GM10248 (cell line): ENCODE results near the gene HBA1.
"Not testable (repeated sequence)": the region's sequence is repeated elsewhere in the genome, so short reads cannot be mapped to it uniquely, and the experiment has no call there.

Experiments
- CTCF ChIA-PET: fragments of 300-600 bp; sonication (Branson Sonifier 250); formaldehyde crosslinking; extraction: SDS; loops from one replicate; lab custom pipeline; 2021; ENCODE audit warnings: antibody characterized with exemption; lab: Yijun Ruan, JAX
- POLR2A ChIA-PET: fragments of 350-650 bp; sonication (Branson Sonifier 250); formaldehyde crosslinking; extraction: SDS; loops from one replicate; lab custom pipeline; 2020; ENCODE audit warnings: antibody characterized with exemption; lab: Yijun Ruan, JAX
- DNase-seq: peaks from one replicate; pipeline ENCODE4 v3.0.0; 2012; ENCODE audit errors: extremely low spot score
- TF ChIP-seq, protein P1 (sequence below): IDR thresholded peaks from 2 replicates; pipeline ENCODE4 v1.5.1; 2012; ENCODE audit warnings: mild to moderate bottlenecking, low read depth; ENCODE audit errors: extremely low read depth, missing control alignments, control extremely low read depth

The HBA1 gene

DNA sequence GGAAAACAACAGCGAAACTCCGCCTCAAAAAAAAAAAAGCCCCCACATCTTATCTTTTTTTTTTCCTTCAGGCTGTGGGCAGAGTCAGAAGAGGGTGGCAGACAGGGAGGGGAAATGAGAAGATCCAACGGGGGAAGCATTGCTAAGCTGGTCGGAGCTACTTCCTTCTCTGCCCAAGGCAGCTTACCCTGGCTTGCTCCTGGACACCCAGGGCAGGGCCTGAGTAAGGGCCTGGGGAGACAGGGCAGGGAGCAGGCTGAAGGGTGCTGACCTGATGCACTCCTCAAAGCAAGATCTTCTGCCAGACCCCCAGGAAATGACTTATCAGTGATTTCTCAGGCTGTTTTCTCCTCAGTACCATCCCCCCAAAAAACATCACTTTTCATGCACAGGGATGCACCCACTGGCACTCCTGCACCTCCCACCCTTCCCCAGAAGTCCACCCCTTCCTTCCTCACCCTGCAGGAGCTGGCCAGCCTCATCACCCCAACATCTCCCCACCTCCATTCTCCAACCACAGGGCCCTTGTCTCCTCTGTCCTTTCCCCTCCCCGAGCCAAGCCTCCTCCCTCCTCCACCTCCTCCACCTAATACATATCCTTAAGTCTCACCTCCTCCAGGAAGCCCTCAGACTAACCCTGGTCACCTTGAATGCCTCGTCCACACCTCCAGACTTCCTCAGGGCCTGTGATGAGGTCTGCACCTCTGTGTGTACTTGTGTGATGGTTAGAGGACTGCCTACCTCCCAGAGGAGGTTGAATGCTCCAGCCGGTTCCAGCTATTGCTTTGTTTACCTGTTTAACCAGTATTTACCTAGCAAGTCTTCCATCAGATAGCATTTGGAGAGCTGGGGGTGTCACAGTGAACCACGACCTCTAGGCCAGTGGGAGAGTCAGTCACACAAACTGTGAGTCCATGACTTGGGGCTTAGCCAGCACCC is 1.2 kb upstream of the HBA1 start:
- TF ChIP-seq, protein P1, sequence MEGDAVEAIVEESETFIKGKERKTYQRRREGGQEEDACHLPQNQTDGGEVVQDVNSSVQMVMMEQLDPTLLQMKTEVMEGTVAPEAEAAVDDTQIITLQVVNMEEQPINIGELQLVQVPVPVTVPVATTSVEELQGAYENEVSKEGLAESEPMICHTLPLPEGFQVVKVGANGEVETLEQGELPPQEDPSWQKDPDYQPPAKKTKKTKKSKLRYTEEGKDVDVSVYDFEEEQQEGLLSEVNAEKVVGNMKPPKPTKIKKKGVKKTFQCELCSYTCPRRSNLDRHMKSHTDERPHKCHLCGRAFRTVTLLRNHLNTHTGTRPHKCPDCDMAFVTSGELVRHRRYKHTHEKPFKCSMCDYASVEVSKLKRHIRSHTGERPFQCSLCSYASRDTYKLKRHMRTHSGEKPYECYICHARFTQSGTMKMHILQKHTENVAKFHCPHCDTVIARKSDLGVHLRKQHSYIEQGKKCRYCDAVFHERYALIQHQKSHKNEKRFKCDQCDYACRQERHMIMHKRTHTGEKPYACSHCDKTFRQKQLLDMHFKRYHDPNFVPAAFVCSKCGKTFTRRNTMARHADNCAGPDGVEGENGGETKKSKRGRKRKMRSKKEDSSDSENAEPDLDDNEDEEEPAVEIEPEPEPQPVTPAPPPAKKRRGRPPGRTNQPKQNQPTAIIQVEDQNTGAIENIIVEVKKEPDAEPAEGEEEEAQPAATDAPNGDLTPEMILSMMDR, result no peak
- ChIA-PET CTCF (interaction anchor here (1.2 kb wide), 1 partner anchor 58 kb away, joined by 3 read pairs; no protein-coding TSS in a partner anchor), POLR2A (interaction anchor here (0.6 kb wide), 1 partner anchor 64 kb away, joined by 3 read pairs; no protein-coding TSS in a partner anchor)
- DNase-seq, result no peak

DNA sequence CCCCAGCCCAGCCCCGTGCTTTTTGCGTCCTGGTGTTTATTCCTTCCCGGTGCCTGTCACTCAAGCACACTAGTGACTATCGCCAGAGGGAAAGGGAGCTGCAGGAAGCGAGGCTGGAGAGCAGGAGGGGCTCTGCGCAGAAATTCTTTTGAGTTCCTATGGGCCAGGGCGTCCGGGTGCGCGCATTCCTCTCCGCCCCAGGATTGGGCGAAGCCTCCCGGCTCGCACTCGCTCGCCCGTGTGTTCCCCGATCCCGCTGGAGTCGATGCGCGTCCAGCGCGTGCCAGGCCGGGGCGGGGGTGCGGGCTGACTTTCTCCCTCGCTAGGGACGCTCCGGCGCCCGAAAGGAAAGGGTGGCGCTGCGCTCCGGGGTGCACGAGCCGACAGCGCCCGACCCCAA is 474 bp upstream of the HBA1 start:
- CTCF ChIA-PET, POLR2A ChIA-PET, DNase-seq: not testable (repeated sequence)

DNA sequence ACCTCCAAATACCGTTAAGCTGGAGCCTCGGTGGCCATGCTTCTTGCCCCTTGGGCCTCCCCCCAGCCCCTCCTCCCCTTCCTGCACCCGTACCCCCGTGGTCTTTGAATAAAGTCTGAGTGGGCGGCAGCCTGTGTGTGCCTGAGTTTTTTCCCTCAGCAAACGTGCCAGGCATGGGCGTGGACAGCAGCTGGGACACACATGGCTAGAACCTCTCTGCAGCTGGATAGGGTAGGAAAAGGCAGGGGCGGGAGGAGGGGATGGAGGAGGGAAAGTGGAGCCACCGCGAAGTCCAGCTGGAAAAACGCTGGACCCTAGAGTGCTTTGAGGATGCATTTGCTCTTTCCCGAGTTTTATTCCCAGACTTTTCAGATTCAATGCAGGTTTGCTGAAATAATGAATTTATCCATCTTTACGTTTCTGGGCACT is 928 bp downstream of the HBA1 start:
- TF ChIP-seq, protein P1, result no peak
- ChIA-PET POLR2A (no interaction called here), CTCF (interaction anchor here (1.1 to 1.3 kb wide), 2 partner anchors 9 to 71 kb away, joined by 4 to 8 read pairs; no protein-coding TSS in a partner anchor)
- DNase-seq, result no peak

DNA sequence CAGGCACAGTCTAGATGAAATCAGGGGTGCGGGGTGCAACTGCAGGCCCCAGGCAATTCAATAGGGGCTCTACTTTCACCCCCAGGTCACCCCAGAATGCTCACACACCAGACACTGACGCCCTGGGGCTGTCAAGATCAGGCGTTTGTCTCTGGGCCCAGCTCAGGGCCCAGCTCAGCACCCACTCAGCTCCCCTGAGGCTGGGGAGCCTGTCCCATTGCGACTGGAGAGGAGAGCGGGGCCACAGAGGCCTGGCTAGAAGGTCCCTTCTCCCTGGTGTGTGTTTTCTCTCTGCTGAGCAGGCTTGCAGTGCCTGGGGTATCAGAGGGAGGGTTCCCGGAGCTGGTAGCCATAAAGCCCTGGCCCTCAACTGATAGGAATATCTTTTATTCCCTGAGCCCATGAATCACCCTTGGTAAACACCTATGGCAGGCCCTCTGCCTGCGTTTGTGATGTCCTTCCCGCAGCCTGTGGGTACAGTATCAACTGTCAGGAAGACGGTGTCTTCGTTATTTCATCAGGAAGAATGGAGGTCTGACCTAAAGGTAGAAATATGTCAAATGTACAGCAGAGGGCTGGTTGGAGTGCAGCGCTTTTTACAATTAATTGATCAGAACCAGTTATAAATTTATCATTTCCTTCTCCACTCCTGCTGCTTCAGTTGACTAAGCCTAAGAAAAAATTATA is 1.6 kb downstream of the HBA1 start:
- ChIA-PET CTCF (interaction anchor here (1.1 to 2.0 kb wide), 3 partner anchors 10 to 112 kb away, joined by 4 to 8 read pairs (median 6); no protein-coding TSS in a partner anchor), POLR2A (interaction anchor here (0.6 kb wide), 1 partner anchor 81 kb away, joined by 3 read pairs; no protein-coding TSS in a partner anchor)
- TF ChIP-seq, protein P1, result no peak
- no peak for DNase-seq

DNA sequence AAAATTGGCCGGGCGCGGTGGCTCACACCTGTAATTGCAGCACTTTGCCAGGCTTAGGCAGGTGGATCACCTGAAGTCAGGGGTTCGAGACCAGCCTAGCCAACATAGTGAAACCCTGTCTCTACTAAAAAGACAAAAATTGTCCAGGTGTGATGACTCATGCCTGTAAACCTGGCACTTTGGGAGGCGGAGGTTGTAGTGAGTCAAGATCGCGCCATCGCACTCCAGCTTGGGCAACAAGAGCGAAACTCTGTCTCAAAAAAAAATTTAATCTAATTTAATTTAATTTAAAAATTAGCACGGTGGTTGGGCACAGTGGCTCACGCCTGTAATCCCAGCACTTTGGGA is 2.2 kb downstream of the HBA1 start:
- CTCF ChIA-PET, result interaction anchor here (2.0 kb wide), 1 partner anchor 113 kb away, joined by 6 read pairs; no protein-coding TSS in a partner anchor
- POLR2A ChIA-PET, result interaction anchor here (0.6 kb wide), 1 partner anchor 82 kb away, joined by 3 read pairs; no protein-coding TSS in a partner anchor
- no peak for DNase-seq
- TF ChIP-seq, protein P1, result no peak

DNA sequence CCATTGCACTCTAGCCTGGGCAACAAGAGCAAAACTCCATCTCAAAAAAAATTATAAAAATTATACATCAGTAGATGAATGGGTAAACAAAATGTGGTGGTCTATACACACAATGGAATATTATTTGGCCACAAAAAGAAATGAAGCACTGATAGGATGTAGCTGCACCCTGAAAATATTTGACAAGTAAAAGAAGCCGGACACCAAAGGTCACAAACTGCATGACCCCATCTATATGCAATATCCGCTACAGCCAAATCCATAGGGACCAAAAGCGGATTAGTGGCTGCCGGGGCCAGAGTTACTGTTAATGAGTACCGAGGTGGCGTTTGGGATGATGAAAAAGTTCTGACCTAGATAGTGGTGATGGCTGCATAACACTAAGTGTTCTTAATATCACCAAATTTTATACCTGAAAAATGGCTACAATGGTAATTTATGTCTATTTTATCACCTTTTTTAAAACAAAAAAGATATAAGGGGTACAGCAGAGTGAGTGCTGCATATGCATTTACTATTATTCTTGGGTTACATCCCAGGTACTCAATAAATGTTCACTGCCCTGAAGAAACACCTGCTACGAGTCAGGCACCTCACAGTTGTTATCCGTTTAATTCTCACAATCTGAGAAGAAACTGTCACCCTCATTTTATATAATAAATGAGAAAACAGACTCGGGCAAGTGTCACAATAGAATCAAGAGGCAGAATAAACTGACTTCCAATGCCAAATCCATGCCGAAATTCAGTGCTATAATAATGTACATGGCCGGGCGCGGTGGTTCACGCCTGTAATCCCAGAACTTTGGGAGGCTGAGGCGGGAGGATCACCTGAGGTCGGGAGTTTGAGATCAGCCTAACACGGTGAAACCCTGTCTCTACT is 3.0 kb downstream of the HBA1 start:
- no peak for DNase-seq
- POLR2A ChIA-PET, result no interaction called here
- CTCF ChIA-PET, result interaction anchor here (0.8 to 2.0 kb wide), 3 partner anchors 13 to 114 kb away, joined by 3 to 6 read pairs (median 3); no protein-coding TSS in a partner anchor
- TF ChIP-seq, protein P1, result no peak
